GM18858 (cell line): ENCODE measurements around the gene TMEM204.

ENCODE experiments used
- ATAC-seq: cut with Tn5 transposase; IDR thresholded peaks from one replicate; pipeline ENCODE4 v1.9.1; 2021; ENCODE audit not compliant: unreplicated experiment

The TMEM204 gene

GRCh38 chr16:1536601-1537000 is 3.1 kb downstream of the TMEM204 start:
- no peak for ATAC-seq

- ATAC-seq = no peak
These were observed 3.7 kb downstream of the TMEM204 start for GRCh38 chr16:1537138-1537577.

GRCh38 chr16:1537763-1538289 is 4.4 kb downstream of the TMEM204 start:
- ATAC-seq = no peak

GRCh38 chr16:1538804-1539520 is 5.5 kb downstream of the TMEM204 start:
- ATAC-seq = no peak

- no peak for ATAC-seq
These were observed 6.5 kb downstream of the TMEM204 start for GRCh38 chr16:1539720-1540555.

GRCh38 chr16:1540556-1540855 is 7.0 kb downstream of the TMEM204 start:
- no peak for ATAC-seq

GRCh38 chr16:1541293-1542165 is 8.1 kb downstream of the TMEM204 start:
- ATAC-seq = no peak

GRCh38 chr16:1542166-1542500 is 8.7 kb downstream of the TMEM204 start:
- ATAC-seq = no peak

GRCh38 chr16:1542533-1542932 is 9.1 kb downstream of the TMEM204 start:
- no peak for ATAC-seq

GRCh38 chr16:1543085-1543896 is 9.8 kb downstream of the TMEM204 start:
- no peak for ATAC-seq

GRCh38 chr16:1545044-1546040 is 11.9 kb downstream of the TMEM204 start:
- ATAC-seq = no peak

GRCh38 chr16:1546430-1546829 is 13.0 kb downstream of the TMEM204 start:
- no peak for ATAC-seq

GRCh38 chr16:1548233-1548632 is 14.8 kb downstream of the TMEM204 start:
- ATAC-seq = no peak

- no peak for ATAC-seq
These were observed 15.3 kb downstream of the TMEM204 start for GRCh38 chr16:1548727-1549126.

- ATAC-seq = no peak
These were observed 16.6 kb downstream of the TMEM204 start for GRCh38 chr16:1550069-1550468.

- ATAC-seq = no peak
These were observed 17.2 kb downstream of the TMEM204 start for GRCh38 chr16:1550696-1551095.

GRCh38 chr16:1551166-1551565 is 17.7 kb downstream of the TMEM204 start:
- ATAC-seq = no peak

GRCh38 chr16:1552129-1552528 is 18.7 kb downstream of the TMEM204 start:
- ATAC-seq = no peak
